Glutamatergic neuron (in vitro differentiated cells): Measurements from ENCODE around the gene PRF1. TPM values are rescaled to one million over a fixed set of nuclear protein-coding genes. Genes with fewer than 3 reads are reported as not detected.

Source experiments
- DNase-seq: peaks from one replicate; pipeline ENCODE4 v3.0.0; 2022
- H3K27ac Mint-ChIP-seq: one replicate; pipeline ENCODE4 v1.8.0; 2020; ENCODE audit warnings: mild to moderate bottlenecking, mixed read lengths, inconsistent platforms; ENCODE audit not compliant: unreplicated experiment
- H3K27me3 Mint-ChIP-seq: one replicate; pipeline ENCODE4 v1.8.0; 2020; ENCODE audit warnings: mild to moderate bottlenecking, moderate library complexity, mixed read lengths, inconsistent platforms; ENCODE audit not compliant: unreplicated experiment
- H3K36me3 Mint-ChIP-seq: one replicate; pipeline ENCODE4 v1.8.0; 2020; ENCODE audit warnings: mild to moderate bottlenecking, mixed read lengths, inconsistent platforms; ENCODE audit not compliant: unreplicated experiment
- H3K4me1 Mint-ChIP-seq: one replicate; pipeline ENCODE4 v1.8.0; 2020; ENCODE audit warnings: mild to moderate bottlenecking, low read depth, mixed read lengths, inconsistent platforms; ENCODE audit not compliant: unreplicated experiment
- H3K4me3 Mint-ChIP-seq: one replicate; pipeline ENCODE4 v1.8.0; 2020; ENCODE audit warnings: mild to moderate bottlenecking, mixed read lengths, inconsistent platforms; ENCODE audit not compliant: unreplicated experiment
- H3K9me3 Mint-ChIP-seq: one replicate; pipeline ENCODE4 v1.8.0; 2020; ENCODE audit warnings: mild to moderate bottlenecking, moderate library complexity, mixed read lengths, inconsistent platforms; ENCODE audit not compliant: unreplicated experiment
- total RNA-seq: library from RNA; stranded (reverse); fragmentation: NEBNext Ultra II Directional; extraction: Animal tissue kit (Norgen Biotek cat#: 25700); gene quantifications from one replicate; pipeline ENCODE4 v1.2.1, GENCODE V29; 2021; ENCODE audit not compliant: unreplicated experiment
- TF ChIP-seq, protein P1 (sequence below): fragments of 200-600 bp; sonication (generic); IDR thresholded peaks from one replicate; pipeline ENCODE4 v1.5.0; 2021; ENCODE audit not compliant: partially characterized antibody, unreplicated experiment

Gene PRF1
- total RNA-seq, 1 donor from 2014 or later: 2.6 TPM

DNA sequence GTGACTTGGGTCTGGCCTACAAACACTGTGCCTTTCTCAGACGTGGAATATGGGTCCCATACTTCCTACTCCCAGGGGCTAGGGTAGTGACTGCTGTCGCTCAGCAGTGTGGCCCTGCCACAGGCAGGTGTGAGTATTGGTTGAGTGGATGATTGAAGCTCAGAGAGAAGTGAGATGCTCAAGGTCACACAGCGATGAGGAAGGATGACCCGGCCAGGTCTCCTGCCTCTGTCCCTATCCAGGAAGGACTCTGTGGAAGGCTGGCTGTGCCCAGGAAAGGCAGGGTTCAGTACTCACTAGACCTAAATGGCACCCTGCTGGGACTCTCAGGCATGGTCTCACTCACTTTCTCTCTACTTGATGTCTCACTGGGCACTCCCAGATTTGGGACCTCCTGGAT, 2.8 kb downstream of the PRF1 start:
- TF ChIP-seq, protein P1, sequence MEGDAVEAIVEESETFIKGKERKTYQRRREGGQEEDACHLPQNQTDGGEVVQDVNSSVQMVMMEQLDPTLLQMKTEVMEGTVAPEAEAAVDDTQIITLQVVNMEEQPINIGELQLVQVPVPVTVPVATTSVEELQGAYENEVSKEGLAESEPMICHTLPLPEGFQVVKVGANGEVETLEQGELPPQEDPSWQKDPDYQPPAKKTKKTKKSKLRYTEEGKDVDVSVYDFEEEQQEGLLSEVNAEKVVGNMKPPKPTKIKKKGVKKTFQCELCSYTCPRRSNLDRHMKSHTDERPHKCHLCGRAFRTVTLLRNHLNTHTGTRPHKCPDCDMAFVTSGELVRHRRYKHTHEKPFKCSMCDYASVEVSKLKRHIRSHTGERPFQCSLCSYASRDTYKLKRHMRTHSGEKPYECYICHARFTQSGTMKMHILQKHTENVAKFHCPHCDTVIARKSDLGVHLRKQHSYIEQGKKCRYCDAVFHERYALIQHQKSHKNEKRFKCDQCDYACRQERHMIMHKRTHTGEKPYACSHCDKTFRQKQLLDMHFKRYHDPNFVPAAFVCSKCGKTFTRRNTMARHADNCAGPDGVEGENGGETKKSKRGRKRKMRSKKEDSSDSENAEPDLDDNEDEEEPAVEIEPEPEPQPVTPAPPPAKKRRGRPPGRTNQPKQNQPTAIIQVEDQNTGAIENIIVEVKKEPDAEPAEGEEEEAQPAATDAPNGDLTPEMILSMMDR: no peak
- Mint-ChIP-seq H3K27ac (no peak overlapping the region), H3K9me3 (peaks cover 4% of the 10 kb centered on the region), H3K4me3 (no peak overlapping the region), H3K27me3 (no peaks in the 10 kb centered on the region), H3K4me1 (peaks cover 13% of the 10 kb centered on the region), H3K36me3 (no peaks in the 10 kb centered on the region)
- DNase-seq: no peak

DNA sequence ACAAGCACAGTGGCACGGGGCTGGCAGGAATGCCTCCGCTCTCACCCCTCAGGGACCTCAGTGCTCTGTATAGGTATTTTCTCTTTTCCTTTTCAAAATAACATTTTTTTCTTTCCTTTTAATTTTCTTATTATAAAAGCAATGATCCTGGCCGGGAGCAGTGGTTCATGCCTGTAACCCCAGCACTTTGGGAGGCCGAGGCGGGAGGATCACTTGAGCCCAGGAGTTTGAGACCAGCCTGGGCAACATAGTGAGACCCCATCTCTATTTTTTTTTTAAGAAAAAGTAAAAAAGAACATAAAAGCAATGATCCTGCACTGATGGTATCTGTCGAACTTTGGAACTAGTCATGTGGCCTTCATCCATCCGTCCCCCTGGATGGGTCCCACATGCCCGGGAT, 3.2 kb downstream of the PRF1 start:
- peaks cover 4% of the 10 kb centered on the region for H3K9me3 Mint-ChIP-seq
- no peaks in the 10 kb centered on the region for H3K36me3 Mint-ChIP-seq
- H3K27me3 Mint-ChIP-seq: no peaks in the 10 kb centered on the region
- H3K4me1 Mint-ChIP-seq: peaks cover 12% of the 10 kb centered on the region
- H3K4me3 Mint-ChIP-seq: no peak overlapping the region
- H3K27ac Mint-ChIP-seq: no peak overlapping the region
- no peak for DNase-seq
- TF ChIP-seq, protein P1: no peak

DNA sequence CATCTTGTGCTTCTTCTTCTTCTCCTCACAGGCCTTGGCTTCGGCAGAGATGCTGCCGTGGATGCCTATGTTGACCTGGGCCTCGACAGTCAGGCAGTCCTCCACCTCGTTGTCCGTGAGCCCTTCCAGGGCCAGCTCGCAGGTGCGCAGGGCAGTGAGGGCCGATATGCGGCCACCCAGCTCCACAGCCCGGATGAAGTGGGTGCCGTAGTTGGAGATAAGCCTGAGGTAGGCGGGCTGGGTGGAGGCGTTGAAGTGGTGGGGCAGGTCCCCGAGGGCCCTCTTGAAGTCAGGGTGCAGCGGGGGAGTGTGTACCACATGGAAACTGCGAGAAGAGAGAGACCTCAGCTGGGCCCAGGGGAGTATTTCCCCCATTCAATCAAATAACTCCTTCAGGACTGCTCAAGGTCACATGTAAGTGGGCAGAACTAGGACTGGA, 3.7 kb downstream of the PRF1 start:
- Mint-ChIP-seq H3K9me3 (peaks cover 1% of the 10 kb centered on the region), H3K27ac (no peak overlapping the region), H3K27me3 (no peaks in the 10 kb centered on the region), H3K4me3 (no peak overlapping the region), H3K36me3 (no peaks in the 10 kb centered on the region), H3K4me1 (peaks cover 10% of the 10 kb centered on the region)
- no peak for DNase-seq
- TF ChIP-seq, protein P1: no peak

DNA sequence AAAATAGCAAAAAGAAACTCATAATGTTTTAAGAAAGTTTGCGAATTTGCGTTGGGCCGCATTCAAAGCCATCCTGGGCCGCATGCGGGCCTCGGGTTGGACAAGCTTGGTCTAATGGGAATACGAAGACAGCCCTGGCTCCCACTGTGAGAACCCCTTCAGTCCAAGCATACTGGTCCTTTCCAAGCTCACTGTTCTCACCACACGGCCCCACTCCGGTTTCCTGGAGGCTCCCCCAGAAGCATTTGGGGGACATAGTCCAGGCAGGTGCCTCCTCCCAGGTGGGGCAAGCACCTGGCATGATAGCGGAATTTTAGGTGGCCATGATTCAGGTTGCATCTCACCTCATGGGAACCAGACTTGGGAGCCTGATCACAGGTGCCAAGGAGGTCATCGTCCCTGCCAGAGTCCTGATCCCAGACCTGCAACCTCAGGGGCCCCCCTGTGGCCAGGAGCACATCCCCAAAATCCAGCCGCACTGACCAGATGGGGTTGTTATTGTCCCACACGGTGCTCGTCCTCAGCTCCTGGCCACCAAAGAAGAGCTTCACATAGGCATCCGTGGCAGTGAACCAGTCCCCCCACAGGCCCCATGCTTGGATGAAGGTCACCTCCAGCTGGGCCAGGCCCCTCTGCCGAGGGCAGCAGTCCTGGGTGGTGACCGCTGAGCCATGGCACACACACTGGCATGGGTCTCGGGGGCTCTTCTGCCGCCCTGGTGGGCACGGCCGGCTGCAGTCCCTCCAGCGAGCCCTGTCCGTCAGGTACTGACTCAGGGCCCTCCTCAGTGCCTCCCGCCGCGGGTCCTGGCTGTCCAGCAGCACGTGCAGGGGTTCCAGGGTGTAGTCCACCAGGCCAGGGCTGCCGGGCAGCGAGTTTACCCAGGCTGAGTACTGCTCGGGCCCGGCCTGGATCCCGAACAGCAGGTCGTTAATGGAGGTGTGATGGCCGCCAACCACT, 4.4 kb downstream of the PRF1 start:
- TF ChIP-seq, protein P1: no peak
- no peak overlapping the region for H3K4me3 Mint-ChIP-seq
- no peaks in the 10 kb centered on the region for H3K36me3 Mint-ChIP-seq
- no peaks in the 10 kb centered on the region for H3K27me3 Mint-ChIP-seq
- no peak overlapping the region for H3K27ac Mint-ChIP-seq
- H3K9me3 Mint-ChIP-seq: peaks cover 1% of the 10 kb centered on the region
- DNase-seq: no peak
- H3K4me1 Mint-ChIP-seq: peaks cover 3% of the 10 kb centered on the region
